IPS-11a (cell line): ENCODE measurements around the gene ANXA9.
A peak's percentile ranks its signal among the peaks of the same experiment; 100 is the strongest.

Experiments
- H3K4me3 ChIP-seq: one replicate; pipeline ENCODE4 v1.5.1; 2013; ENCODE audit warnings: low read depth, low read length, control low read depth

ANXA9 gene

DNA sequence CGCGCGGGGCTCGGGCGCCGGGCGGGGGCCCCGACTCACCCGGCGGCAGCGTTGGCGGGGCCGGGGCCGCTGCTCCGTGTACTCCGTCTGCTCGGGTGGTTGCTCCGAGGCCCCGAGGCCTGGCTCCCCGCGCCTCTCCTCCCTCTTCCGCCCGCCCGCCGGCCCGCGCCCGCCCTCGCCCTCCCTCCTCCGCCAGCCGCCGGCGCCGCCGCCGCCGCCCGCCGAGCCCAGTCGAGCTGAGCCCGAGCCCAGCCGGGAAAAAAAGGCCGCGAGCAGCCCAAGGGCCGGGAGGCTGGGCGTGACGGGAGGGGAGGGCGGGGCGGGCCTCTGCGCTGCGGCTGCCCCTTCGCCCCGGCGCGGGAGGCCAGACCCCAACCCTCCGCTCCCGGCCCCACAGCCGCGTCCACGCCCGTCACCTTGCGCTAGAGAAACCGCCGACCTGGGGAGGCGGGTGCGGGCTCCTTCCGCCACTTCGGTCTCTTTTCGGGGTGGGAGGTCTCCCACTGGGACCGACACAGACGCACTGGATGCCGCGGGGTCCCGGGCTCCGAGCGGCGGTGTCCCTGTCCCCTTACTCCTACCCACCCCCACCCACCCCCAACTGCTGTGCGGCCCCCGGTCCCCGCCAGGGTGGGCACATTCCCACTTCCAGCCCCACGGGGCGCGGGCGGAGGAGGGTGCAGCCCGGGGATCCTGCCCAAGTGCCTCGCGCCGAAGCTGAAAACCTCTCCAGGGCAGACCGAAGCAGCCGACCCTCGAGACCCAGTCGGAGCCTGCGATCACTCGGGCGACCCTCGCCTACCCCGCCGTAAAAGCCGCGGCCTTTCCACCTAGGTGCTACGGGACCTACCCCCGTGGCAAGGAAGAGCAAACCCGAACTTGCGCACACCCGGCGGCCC is 7.3 kb upstream of the ANXA9 start, which contains the start of gene CERS2:
Gene CERS2 (minus strand): TSS at position 256 of the 899 bp plus-strand sequence. CDS start 5,745 bp downstream, outside the sequence.
- H3K4me3 ChIP-seq = peak within 1 kb of the TSS; percentile 66

DNA sequence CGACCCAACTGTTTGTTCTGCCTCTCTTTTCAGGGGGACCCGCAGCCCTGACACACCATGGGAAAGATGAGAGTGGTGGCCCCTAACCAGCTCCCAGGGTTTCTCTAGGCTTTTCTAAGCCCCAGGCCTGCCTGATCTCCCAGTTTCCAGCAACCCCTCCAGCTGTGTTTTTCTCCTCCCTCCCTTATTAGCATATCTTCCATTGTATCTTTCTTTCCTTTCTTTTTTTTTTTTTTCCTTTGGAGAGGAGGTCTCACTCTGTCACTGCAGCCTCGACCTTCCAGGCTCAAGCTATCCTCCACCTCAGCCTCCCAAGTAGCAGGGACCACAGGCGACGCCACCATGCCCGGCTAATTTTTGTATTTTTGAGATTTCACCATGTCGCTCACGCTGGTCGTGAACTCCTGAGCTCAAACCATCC is 5.7 kb upstream of the ANXA9 start:
- H3K4me3 ChIP-seq = no peak overlapping the region

DNA sequence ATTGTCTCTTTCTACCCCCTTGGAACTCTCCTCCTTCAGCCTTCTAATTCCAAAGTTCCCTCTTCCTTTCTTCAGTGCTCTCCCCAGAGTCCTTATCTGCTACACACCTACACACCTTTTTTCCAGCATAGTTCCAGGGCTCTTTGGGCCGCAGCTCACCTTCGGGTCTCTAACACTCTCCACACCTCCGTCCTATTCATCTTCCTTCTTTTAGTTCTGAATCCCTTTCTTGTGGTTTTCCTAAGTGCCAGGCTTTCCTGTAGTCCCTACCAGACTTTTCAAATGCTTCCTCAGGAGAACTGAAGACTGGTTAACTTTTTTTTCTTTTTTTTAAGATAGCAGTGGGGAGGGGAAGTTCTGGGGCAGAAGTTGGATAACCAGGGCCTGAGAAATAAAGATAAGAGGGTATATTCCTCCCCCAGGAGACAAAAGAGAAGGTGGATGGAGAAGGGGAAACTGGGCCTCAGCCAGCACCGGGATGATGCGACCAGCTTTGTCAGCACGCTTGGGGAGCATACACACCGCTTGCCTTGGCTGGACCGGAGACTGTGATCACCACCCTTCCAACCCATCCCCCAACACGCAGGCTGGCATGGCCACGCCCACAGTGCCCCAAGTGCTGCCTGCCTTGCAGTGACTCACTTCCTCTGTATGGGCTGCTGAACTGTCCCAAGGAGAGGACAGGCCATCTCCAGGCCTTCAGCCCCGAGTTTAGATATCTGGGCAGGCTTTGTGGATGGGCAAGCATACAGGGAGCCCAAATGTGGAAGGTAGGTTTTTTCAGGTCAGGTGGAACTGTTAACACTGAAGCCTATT is 5.0 kb upstream of the ANXA9 start:
- H3K4me3 ChIP-seq = no peak overlapping the region

DNA sequence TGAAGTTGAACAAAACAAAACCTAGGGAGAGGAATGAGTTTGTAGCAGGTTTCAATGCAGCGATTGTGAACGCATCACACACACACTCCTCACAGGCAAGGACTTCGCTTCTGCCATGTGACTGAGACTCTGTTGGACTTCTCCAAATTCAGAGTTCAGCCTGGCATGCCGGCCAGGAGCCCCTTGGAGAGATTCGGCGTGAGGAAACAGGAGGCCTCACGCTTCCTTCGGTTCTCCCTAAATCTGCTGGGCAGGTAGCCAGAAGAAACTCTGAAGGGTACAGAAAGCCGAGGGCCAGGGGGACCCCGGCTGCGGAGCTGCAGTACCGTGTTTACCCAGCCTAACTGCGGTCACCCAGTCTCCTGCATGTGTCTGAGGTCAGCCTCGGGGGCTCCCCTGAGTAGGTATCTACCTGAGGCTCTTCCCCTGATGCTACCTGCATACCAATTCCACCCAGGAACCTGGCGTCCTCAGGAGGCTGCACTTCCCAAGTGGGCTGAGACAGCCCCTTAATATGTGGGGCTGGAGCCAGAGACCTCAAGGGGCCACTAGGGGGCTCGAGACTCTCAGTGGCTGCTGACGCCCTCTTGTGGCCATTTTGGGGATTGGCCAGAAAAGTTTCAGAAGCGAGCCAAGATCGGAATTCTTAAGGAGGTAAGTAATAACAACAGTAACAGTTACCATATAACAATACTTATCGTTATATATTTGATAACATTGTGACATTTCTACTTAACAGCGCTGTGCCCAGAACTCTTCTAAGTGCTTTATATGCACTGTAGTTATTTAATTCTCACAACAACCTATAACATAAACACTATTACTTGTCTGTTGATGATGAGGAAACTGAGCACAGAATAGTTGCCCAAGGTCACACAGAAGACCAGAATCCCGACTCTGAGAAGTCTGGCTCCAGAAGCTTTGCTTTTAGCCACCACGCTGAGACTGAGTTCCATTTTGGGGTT is 2.7 kb upstream of the ANXA9 start:
- H3K4me3 ChIP-seq = no peak overlapping the region

DNA sequence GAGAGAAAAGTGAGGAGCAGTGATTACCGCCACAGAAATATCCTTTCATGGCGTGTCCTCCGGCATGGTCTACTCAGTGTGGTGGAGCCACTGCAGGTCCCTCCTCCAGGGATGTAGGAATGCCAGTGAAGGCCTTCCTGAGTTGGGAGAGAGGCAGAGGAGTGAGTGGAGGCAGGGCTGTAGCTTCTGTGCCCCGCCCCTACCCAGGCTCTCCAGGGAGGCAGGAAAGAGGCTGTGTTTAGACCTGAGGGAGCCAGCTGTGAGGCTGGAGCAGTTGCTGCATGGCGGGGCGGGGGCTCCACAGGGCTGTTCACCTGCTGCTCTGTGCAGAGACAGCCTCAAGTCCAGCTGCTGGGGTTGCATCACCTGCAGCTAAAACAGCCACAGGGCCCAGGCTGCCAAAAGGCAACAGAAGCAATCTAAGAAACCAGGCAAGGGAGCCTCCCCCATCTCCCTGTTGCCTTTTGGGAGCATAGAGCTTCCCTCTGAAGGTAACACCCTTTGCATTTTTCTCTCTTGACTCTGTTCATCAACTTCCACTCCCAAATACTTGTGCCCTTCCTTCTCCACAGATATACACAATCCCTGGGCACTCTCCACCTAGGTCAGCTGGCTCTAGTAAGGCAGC is 801 bp upstream of the ANXA9 start:
- no peak overlapping the region for H3K4me3 ChIP-seq

DNA sequence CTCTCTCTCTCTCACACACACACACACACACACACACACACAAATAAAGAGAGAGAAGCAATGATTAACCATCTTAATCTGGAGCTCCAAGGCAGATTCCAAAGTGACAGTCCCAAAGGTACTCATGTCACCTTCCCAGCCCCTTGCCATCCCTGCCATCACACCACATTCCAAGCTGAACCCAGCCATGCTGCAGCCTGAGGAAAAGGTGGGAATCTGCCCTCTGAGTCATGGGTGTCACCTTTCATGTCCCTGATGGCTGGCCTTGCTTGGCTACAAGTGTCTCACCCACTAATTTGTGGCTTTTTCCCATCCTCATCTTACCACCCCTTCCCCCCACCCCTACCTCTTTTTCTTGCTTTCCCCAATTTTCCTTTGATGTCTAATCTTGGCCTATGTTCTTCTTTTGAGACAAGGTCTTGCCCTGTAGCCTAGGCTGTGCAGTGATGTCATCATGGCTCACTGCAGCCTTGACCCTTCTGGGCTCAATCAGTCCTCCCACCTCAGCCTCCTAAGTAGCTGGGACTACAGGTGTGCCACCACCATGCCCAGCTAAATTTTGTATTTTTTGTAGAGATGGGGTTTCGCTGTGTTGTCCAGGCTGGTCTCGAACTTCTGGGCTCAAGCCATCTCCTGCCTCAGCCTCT is 3.2 kb downstream of the ANXA9 start:
- no peak overlapping the region for H3K4me3 ChIP-seq

DNA sequence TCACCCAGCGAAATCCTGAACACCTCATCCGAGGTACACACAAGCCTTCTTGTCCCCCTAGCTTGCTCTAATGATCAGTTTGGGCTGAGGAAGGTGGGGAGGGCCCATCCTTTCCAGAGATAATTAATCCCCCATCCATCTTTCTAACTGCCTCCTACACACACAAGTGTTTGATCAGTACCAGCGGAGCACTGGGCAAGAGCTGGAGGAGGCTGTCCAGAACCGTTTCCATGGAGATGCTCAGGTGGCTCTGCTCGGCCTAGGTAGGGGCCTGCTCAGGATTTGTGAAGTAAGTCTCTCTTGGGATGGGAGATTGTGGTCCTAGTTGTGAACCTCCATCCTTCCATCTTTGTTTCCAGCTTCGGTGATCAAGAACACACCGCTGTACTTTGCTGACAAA is 5.8 kb downstream of the ANXA9 start:
- no peak overlapping the region for H3K4me3 ChIP-seq

DNA sequence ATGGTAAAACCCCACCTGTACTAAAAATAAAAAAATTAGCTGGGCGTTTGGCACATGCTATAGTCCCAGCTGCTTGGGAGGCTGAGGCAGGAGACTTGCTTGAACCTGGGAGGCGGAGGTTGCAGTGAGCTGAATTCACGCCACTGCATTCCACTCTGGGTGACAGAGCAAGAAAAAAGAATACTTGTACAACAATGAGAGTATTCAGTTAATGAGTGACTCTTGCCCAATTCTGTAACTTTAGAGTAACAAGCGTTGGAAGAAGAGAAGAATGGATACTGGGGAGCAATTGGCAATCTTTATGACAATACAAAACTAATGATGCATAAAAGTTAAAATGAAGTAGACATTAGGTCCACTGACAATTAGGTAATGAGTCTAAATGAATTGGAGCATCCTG is 10.5 kb downstream of the ANXA9 start:
- no peak overlapping the region for H3K4me3 ChIP-seq

DNA sequence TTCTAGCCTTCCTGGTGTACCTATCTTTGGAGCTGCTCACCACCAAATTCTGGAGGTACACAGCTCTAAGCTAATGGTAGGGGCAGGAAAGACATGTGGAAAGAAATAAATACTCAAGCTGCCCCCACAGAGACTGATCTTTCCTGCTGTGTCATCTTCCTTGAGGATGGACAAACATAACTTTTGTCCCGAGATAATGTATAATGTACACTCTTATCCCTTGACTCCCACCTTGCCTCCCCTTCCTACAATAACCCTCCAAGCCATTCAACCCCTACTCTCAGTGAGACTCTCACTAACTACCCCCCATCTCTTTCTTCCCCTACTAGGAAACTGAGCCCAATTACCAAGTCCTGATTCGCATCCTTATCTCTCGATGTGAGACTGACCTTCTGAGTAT is 12.2 kb downstream of the ANXA9 start:
- no peak overlapping the region for H3K4me3 ChIP-seq

DNA sequence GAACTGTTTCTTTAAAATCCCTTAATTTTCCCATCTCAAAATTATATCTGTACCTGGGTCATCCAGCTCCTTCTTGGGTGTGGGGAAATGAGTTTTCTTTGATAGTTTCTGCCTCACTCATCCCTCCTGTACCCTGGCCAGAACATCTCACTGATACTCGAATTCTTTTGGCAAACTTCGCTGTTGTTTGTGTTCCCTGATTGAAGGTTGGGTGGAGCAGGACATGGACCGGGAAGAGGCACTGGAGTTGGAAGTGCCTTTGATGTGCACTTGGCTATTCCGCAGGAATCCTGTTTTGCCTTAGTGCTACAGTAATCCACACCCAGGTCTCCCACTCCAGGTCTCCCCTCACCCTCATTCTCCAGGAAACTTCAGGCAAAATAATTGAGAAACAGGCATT is 13.4 kb downstream of the ANXA9 start:
- no peak overlapping the region for H3K4me3 ChIP-seq

DNA sequence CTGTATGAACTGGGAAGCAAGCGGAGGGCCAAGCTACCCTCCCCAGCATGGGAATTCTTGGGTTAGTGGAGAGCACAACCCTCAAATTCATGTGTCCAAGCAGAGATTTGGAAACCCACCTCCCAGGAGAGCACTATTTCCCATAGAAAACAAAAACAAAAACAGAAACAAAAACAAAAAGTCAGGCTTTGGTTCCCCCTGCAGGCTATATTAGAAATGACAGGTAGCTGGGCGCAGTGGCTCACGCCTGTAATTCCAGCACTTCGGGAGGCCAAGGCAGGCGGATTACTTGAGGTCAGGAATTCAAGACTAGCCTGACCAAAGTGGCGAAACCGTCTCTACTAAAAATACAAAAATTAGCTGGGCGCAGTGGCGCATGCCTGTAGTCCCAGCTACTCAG is 13.8 kb downstream of the ANXA9 start:
- no peak overlapping the region for H3K4me3 ChIP-seq

DNA sequence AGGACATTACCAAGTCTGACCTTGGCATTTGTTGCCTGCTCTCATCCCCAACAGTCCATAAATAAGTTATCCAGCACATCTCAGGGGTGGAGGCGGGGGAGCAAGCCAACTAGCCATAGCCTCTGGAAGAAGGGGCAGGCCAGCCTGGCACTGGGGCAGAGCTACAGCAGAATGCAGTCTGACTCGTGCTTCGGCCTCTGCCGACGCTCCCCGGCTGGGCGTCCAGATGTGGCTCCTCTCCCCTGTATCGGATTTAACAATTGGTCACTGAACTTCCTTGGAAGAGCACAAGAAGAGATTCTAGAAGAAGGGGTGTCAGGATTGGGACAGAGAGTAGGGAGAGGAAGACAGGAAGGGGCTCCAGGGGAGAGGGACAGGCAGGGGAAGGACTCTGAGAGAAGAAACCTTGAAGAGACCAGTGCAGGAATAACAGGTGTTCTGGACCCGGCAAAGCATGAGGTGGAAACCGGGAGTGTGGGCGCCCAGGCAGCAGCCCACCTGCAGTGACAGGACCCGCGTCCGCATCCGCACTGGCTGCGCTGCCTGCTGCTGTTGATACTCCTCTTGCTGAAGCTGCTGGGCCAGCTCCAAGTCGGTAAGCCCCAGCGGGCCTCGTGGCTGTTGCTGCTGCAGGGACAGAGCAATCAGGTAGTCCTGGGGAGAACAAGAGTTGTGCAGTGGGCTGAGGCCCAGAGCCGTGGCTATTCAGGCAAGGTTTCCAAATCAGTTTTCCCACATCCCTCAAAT is 15.2 kb downstream of the ANXA9 start:
- H3K4me3 ChIP-seq = no peak overlapping the region

DNA sequence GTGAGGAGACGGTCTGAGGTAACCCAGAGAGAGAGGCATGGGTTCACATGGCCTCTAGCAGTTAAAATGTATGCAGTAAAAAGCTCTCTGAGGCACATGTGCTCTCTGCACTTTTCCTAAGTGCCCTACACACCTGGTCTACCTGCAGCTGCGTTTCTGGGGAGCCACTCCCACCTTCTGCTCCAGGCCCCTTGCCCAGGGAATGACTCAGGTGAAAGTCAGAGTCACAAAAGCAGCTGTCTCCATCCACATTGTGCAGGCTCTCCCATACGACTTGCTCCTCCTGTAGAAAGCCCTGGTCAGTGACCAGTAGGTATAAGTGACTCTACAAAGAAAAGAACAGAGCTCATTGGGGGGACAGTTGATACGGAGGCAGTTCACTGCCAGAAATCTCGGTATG is 15.9 kb downstream of the ANXA9 start:
- no peak overlapping the region for H3K4me3 ChIP-seq

DNA sequence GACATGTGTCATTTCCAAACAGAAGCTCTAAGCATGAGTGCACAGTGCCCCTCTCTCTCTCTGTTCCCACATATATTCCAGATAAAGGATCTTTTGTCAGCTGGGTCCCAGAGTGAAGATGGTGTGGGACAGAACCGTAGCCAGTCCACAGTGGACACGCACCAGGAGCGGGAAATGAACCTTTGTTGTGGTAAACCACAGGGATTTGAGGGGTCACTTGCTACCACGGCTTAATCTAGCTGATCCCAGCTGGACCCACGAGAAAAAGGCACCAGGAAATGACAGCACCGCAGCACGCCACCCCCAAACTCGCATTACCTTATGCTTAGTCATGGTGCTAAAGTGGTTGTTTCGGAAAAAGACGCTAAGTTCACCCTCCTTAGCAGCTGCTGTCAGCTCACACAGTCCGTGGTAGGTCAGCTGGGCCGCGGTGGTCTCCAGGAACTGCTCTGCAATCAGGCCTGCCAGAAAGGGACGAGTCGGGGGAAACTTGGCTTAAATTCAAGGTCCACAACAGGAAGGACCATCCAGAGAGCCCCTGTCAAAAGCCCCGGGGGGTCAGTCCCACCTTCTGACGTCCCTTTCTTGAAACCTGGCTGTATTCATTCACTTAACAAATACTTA is 17.1 kb downstream of the ANXA9 start:
- no peak overlapping the region for H3K4me3 ChIP-seq

DNA sequence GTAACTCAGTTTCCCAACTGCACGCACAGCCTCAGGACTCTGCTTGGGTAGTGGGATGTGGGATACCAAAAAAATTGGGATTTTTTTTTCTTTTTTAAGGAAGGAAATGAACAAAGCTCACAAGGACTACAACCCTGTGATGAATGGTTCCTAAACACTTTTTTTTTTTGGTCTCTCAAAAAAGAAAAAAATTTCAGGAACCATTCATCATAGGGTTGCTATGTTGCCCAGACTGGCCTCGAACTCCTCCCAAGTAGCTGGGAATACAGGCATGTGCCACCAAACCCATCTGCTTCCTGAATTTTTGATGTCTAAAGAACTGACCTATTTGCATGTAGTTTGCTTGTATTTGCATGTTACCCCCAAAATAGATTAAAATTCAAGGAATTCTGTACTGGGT is 17.8 kb downstream of the ANXA9 start:
- H3K4me3 ChIP-seq = no peak overlapping the region

DNA sequence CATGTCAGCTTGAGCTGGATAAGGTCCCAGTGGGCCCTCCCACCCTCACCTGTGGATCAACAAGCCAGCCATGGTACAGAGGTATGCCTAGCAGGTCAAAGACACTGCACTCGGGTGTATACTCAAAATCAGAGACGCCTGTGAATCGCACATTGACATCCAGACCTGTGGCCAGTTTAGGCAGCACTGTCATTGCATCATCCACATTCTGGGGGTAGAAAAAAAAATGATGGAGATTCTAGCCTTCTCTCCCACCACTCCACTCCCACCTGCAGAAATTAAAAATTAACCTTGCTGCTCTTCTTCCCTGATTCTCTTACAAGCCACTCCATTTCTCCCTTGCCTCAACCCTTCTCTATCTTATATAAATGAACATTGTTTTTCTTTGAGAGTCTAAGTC is 18.3 kb downstream of the ANXA9 start:
- H3K4me3 ChIP-seq = no peak overlapping the region

DNA sequence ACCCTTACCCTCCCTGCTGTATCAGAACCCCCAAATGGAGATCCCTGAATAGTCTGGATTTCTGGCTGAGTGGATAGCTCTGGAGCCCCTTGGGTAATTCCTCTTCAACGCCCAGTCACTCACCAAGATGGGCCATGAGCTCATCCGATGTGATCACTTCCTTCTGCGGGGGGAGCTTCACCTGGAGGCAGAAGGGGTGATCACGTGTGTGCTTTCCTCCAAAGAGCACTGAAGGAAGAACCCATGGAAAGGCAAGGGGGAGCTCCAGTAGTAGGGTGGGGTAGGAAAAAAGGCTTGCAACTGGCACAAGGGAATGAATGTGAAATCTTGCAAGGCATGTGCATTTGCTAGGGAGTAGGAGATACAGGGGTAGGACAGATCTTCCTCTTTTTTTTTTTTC is 19.5 kb downstream of the ANXA9 start:
- no peak overlapping the region for H3K4me3 ChIP-seq

DNA sequence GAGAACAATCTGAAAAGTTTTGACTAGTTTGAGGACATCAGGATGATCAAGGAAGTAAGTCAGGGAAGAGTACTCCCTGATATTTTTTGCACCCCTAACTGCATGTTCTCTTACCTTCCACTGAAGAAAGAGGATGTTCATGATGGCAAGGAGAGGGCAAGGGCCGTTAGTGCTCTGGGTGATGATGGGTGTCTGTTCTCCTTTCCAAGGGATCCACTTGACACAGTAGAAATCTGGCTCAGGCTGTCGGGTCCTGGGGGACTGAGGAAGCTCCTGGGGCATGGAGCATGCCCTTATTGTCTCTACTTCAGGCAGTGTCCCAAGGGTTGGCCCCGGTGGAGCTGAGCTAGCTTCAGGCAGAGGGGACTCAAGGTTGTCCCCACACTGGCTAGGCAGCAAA is 20.0 kb downstream of the ANXA9 start:
- no peak overlapping the region for H3K4me3 ChIP-seq

DNA sequence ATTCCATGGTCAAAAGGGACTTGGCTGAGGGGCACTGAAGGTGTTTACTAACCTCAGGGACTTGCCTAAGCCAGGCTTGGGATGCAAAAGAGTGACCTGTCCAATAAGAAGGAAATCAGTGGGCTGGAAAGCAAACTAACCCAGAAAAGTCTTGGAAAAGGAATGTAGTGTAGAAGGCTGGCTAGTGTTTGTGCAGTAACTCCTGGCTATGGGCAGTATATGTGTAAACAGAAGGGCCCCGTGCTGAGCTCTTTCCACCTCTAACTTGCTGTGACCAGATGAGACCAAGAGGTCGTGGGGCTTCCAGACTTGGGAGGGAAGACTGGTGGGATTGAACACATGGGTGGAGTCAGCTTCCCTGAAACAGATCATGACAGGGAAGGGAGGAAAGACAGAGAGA is 20.5 kb downstream of the ANXA9 start:
- H3K4me3 ChIP-seq = no peak overlapping the region
